Stomach (tissue), 4 donors: ENCODE measurements around the gene NPDC1.

Experiments
- CTCF ChIP-seq, 7 experiments: fragments of 450-650 bp in 4 of 7; fragments of 200-600 bp in 3 of 7; sonication (generic) in 3 of 7; IDR thresholded peaks; one replicate each; pipeline ENCODE4 v1.5.1; 2016 to 2019; ENCODE audit warnings: antibody characterized with exemption in 7 of 7, control low read depth in 2 of 7, mild to moderate bottlenecking in 1 of 7
- EP300 ChIP-seq: sonication (generic); formaldehyde crosslinking; IDR thresholded peaks from one replicate; pipeline ENCODE4 v1.6.1; 2017; ENCODE audit warnings: antibody characterized with exemption
- POLR2A ChIP-seq, 4 donors: fragments of 450-650 bp; IDR thresholded peaks; one replicate each; pipeline ENCODE4 v1.6.1; 2016; ENCODE audit warnings: antibody characterized with exemption in 4 of 4, control low read depth in 2 of 4, mild to moderate bottlenecking in 1 of 4, moderate library complexity in 1 of 4
- POLR2AphosphoS5 ChIP-seq, 3 donors: sonication (generic); formaldehyde crosslinking; IDR thresholded peaks; one replicate each; pipeline ENCODE4 v1.6.1; 2016; ENCODE audit warnings: antibody characterized with exemption in 3 of 3

GRCh38 chr9:137071282-137071681 lies 25.3 kb upstream of the NPDC1 start:
- no peak for TF ChIP-seq CTCF (IDR thresholded peaks at IDR 0.05)
- TF ChIP-seq EP300, result no peak
- TF ChIP-seq POLR2A (IDR thresholded peaks at IDR 0.05), result no peak
- no peak for TF ChIP-seq POLR2AphosphoS5 (IDR thresholded peaks at IDR 0.05)
